A549 (cell line): ENCODE measurements around the gene PITPNM1.

Experiments
- CTCF ChIP-seq: fragments of >200 bp; sonication (Bioruptor Twin); formaldehyde crosslinking; IDR thresholded peaks from 3 replicates; pipeline ENCODE4 v1.5.1; 2016
- HDAC2 ChIP-seq: fragments of 200-600 bp; sonication (generic); IDR thresholded peaks from 2 replicates; pipeline ENCODE4 v1.6.1; 2016
- KDM5A ChIP-seq: fragments of 200-600 bp; sonication (generic); IDR thresholded peaks from 2 replicates; pipeline ENCODE4 v1.6.1; 2016; ENCODE audit warnings: antibody characterized with exemption, mild to moderate bottlenecking
- MYC ChIP-seq: IDR thresholded peaks from 2 replicates; pipeline ENCODE4 v1.6.1; 2012; ENCODE audit warnings: mild to moderate bottlenecking, inconsistent platforms, low read length, improper control_type of control experiment, borderline replicate concordance
- POLR2A ChIP-seq: IDR thresholded peaks from 2 replicates; pipeline ENCODE4 v1.6.1; 2012; ENCODE audit warnings: mild to moderate bottlenecking, low read length
- ZFP36 ChIP-seq: fragments of 450-650 bp; IDR thresholded peaks from 2 replicates; pipeline ENCODE4 v1.6.1; 2014; ENCODE audit warnings: borderline replicate concordance; ENCODE audit not compliant: partially characterized antibody

GRCh38 chr11:67489885-67490726, 15.1 kb downstream of the PITPNM1 start:
- no peak for TF ChIP-seq CTCF
- no peak for TF ChIP-seq MYC
- TF ChIP-seq POLR2A, result no peak
- no peak for TF ChIP-seq KDM5A
- TF ChIP-seq ZFP36, result no peak
- TF ChIP-seq HDAC2, result no peak
